ENCODE results near the gene PHLPP2. TPM values are rescaled to one million over a fixed set of nuclear protein-coding genes. Genes with fewer than 3 reads are reported as not detected.

Gene PHLPP2
- total and polyA plus RNA-seq, 2 experiments from 2014 or later, result 7.4 to 15.0 TPM

Small RNA genes lying within 50 kb of the gene (small RNA-seq; reads per million reads assigned to genes)
- gene RNU6-208P (not detected), gene SNORA70D (not detected), gene SNORD71 (19,587 reads per million, percentile 100 among the genes with 10 or more reads in this experiment)

Other genes with a start within 250 kb of the PHLPP2 start
- 4.1 and 5.4 TPM in 2 replicates for gene ZNF19, start 235.4 kb downstream of the PHLPP2 start, total RNA-seq
- gene ZNF19, start 235.4 kb downstream of the PHLPP2 start, polyA plus RNA-seq, result 2.8 and 3.7 TPM in 2 replicates
- gene CHST4, start 198.3 kb downstream of the PHLPP2 start, total RNA-seq, result 0.10 and 0.28 TPM in 2 replicates
- 0.06 TPM in 1 of 2 replicates, not detected in the other for gene CHST4, start 198.3 kb downstream of the PHLPP2 start, polyA plus RNA-seq
- gene TAT, start 147.6 kb downstream of the PHLPP2 start, total RNA-seq, result 3.9 and 4.2 TPM in 2 replicates
- gene TAT, start 147.6 kb downstream of the PHLPP2 start, polyA plus RNA-seq, result 2.7 and 2.8 TPM in 2 replicates
- gene MARVELD3, start 98.5 kb downstream of the PHLPP2 start, total RNA-seq, result 35.5 and 37.7 TPM in 2 replicates
- 42.5 and 52.7 TPM in 2 replicates for gene MARVELD3, start 98.5 kb downstream of the PHLPP2 start, polyA plus RNA-seq
- 85.5 and 96.2 TPM in 2 replicates for gene AP1G1, start 84.1 kb upstream of the PHLPP2 start, total RNA-seq
- 27.2 and 28.3 TPM in 2 replicates for gene AP1G1, start 84.1 kb upstream of the PHLPP2 start, polyA plus RNA-seq
- gene ATXN1L, start 121.3 kb upstream of the PHLPP2 start, total RNA-seq, result 17.3 and 20.8 TPM in 2 replicates
- gene ATXN1L, start 121.3 kb upstream of the PHLPP2 start, polyA plus RNA-seq, result 8.1 and 8.6 TPM in 2 replicates
- gene ZNF821, start 159.5 kb upstream of the PHLPP2 start, total RNA-seq, result 12.7 and 13.5 TPM in 2 replicates
- 20.6 and 24.4 TPM in 2 replicates for gene ZNF821, start 159.5 kb upstream of the PHLPP2 start, polyA plus RNA-seq
- 216 and 240 TPM in 2 replicates for gene IST1, start 170.8 kb upstream of the PHLPP2 start, total RNA-seq
- 144 and 172 TPM in 2 replicates for gene IST1, start 170.8 kb upstream of the PHLPP2 start, polyA plus RNA-seq

Measured in hepatocyte (in vitro differentiated cells).